Measurements from ENCODE around the gene TRAK1. TPM values are rescaled to one million over a fixed set of nuclear protein-coding genes. Genes with fewer than 3 reads are reported as not detected.

Gene TRAK1
- total and polyA plus RNA-seq, 2 donors (not counting 1 experiment from before 2014, with no cell fraction given): 71.3 to 129 TPM

DNA sequence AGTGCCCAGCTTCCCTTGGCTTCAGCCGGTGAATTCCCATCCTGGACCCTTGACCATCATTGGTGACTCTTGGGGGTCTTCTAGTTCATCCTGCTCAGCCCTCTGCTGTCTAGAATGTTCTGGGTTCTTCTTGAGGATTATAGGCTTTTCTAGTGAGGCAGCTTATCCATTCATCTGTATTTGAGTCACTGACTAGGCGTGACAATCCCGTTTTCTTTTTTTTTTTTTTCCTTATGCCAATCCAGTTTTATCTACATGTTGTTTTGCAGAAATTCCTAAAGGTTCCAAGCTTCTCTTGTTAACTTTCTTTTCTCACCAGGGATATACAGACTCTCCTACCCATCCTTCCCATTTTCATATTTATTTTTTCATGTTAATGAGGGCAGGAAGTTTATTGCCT, 6.6 kb upstream of the TRAK1 start:
- peaks cover 99% of the 10 kb centered on the region for H3K79me2 ChIP-seq (ENCODE audit: control insufficient read depth, insufficient read depth, low read length)
- ATAC-seq (ENCODE audit: low read depth): no peak
- ChIA-PET POLR2A (no interaction called here), CTCF (interaction anchor here (1.5 to 8.8 kb wide), 2 partner anchors 15 to 122 kb away, joined by 5 to 66 read pairs; partner anchors contain the start of gene ULK4)
- Mint-ChIP-seq H3K4me1 (peaks cover 82% of the 10 kb centered on the region), H3K4me3 (no peak overlapping the region), H3K27ac (no peak overlapping the region), H3K27me3 (no peaks in the 10 kb centered on the region), H3K9me3 (ENCODE audit: insufficient read depth) (no peaks in the 10 kb centered on the region)
- no peaks in the 10 kb centered on the region for H3K9me3 ChIP-seq (ENCODE audit: control extremely low read depth in 1 of 3, control insufficient read depth in 2 of 3, insufficient read depth in 1 of 3, low read length in 2 of 3)
- H3K9ac ChIP-seq (ENCODE audit: low read length): no peak overlapping the region
- H4K20me1 ChIP-seq (ENCODE audit: control insufficient read depth, insufficient read depth, low read length, poor library complexity, severe bottlenecking): peaks cover 47% of the 10 kb centered on the region
- H2AFZ ChIP-seq (ENCODE audit: insufficient read depth, low read depth, low read length, poor library complexity, severe bottlenecking): no peak overlapping the region
- peaks cover 49 to 63% of the 10 kb centered on the region in 2 donors for H3K4me1 ChIP-seq (ENCODE audit: control insufficient read depth in 2 of 2, insufficient read depth in 2 of 2, low read length in 2 of 2)
- intact Hi-C loops (cut with micrococcal nuclease): loop anchor here (5.0 kb wide), 2 partner anchors 37 to 122 kb away; partner anchors contain the start of gene ULK4
- no peak overlapping the region for H3K4me3 ChIP-seq (ENCODE audit: control extremely low read depth in 1 of 5, extremely low read depth in 1 of 5, insufficient read depth in 1 of 5, low read depth in 2 of 5, low read length in 4 of 5)
- TF ChIP-seq, protein P1, sequence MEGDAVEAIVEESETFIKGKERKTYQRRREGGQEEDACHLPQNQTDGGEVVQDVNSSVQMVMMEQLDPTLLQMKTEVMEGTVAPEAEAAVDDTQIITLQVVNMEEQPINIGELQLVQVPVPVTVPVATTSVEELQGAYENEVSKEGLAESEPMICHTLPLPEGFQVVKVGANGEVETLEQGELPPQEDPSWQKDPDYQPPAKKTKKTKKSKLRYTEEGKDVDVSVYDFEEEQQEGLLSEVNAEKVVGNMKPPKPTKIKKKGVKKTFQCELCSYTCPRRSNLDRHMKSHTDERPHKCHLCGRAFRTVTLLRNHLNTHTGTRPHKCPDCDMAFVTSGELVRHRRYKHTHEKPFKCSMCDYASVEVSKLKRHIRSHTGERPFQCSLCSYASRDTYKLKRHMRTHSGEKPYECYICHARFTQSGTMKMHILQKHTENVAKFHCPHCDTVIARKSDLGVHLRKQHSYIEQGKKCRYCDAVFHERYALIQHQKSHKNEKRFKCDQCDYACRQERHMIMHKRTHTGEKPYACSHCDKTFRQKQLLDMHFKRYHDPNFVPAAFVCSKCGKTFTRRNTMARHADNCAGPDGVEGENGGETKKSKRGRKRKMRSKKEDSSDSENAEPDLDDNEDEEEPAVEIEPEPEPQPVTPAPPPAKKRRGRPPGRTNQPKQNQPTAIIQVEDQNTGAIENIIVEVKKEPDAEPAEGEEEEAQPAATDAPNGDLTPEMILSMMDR (IDR thresholded peaks at IDR 0.05): no peak
- no peak for TF ChIP-seq EZH2 (IDR thresholded peaks at IDR 0.05; ENCODE audit: borderline replicate concordance, insufficient read depth, low read depth, low read length, poor library complexity, severe bottlenecking)
- no peak for DNase-seq
- no peaks in the 10 kb centered on the region for H3K27me3 ChIP-seq (replicated peaks in 1 of 4; ENCODE audit: control extremely low read depth in 1 of 4, control insufficient read depth in 3 of 4, insufficient read depth in 4 of 4, low read length in 3 of 4)
- H3K4me2 ChIP-seq (replicated peaks; ENCODE audit: low read depth, low read length, poor library complexity, severe bottlenecking): peak overlapping the region; percentile 9
- H3K27ac ChIP-seq (ENCODE audit: low read length in 2 of 2): peak overlapping the region in 1 of 2 donors; percentile 20
- WGBS (ENCODE audit: insufficient coverage): 100% methylated on average over 3 of the region's 3 CpGs
- H3K36me3 ChIP-seq (replicated peaks in 1 of 2; ENCODE audit: control extremely low read depth in 1 of 2, control insufficient read depth in 1 of 2, extremely low read depth in 1 of 2, insufficient read depth in 2 of 2, low read length in 1 of 2): peaks cover 7 to 27% of the 10 kb centered on the region in 2 experiments

DNA sequence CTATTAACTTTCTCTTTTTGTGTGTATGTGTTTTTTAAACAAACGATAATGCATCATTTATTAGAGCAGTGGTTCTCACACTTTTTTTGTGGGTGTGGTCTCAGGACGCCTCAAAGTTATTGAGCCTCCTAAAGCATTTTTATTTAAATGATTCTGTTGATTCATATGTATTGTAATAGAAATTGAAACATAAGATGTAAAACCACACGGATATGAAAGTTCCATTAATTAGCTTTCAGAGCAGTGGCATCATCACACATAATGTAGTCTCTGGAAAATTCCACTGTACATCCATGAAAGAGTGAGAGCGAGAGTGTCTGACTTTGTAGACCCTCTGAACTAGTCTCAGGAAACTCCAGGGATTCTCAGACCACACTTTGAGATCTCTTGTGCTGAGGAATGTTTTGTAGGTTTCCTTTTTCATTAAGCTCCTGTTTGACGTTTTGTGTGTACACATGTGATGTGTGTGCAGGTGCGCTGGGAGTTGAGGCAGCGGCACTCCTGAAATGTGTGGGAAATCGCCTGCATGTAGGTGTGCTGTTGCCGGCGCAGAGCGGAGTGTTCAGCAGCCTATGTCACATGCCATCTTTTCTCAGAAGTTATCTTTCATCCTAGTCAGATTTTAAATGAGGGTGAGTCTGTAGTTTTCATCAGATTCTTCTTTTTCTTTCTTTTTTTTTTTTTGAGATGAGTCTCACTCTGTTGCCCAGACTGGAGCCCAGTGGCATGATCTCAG, 5.3 kb upstream of the TRAK1 start:
- H3K27ac ChIP-seq (ENCODE audit: low read length in 2 of 2): no peak overlapping the region
- H3K79me2 ChIP-seq (ENCODE audit: control insufficient read depth, insufficient read depth, low read length): peaks cover 100% of the 10 kb centered on the region

More for the DNA sequence above, 5.3 kb upstream of the TRAK1 start:
- Mint-ChIP-seq H3K4me3 (peak overlapping the region; percentile 32), H3K9me3 (ENCODE audit: insufficient read depth) (no peaks in the 10 kb centered on the region), H3K27ac (peak overlapping the region; percentile 50), H3K4me1 (peaks cover 80% of the 10 kb centered on the region), H3K27me3 (no peaks in the 10 kb centered on the region)
- WGBS (ENCODE audit: insufficient coverage): 93% methylated on average over 3 of the region's 11 CpGs
- ChIA-PET POLR2A (no interaction called here), CTCF (interaction anchor here (1.6 to 8.8 kb wide), 2 partner anchors 14 to 105 kb away, joined by 4 to 66 read pairs; no protein-coding TSS in a partner anchor)
- TF ChIP-seq, protein P1 (IDR thresholded peaks at IDR 0.05): no peak
- TF ChIP-seq EZH2 (IDR thresholded peaks at IDR 0.05; ENCODE audit: borderline replicate concordance, insufficient read depth, low read depth, low read length, poor library complexity, severe bottlenecking): no peak
- DNase-seq (no peak), ATAC-seq (ENCODE audit: low read depth) (no peak)
- Histone ChIP-seq H3K9ac (ENCODE audit: low read length) (no peak overlapping the region), H3K4me2 (replicated peaks; ENCODE audit: low read depth, low read length, poor library complexity, severe bottlenecking) (no peak overlapping the region), H3K9me3 (ENCODE audit: control extremely low read depth in 1 of 3, control insufficient read depth in 2 of 3, insufficient read depth in 1 of 3, low read length in 2 of 3) (no peaks in the 10 kb centered on the region), H4K20me1 (ENCODE audit: control insufficient read depth, insufficient read depth, low read length, poor library complexity, severe bottlenecking) (peaks cover 58% of the 10 kb centered on the region), H3K36me3 (replicated peaks in 1 of 2; ENCODE audit: control extremely low read depth in 1 of 2, control insufficient read depth in 1 of 2, extremely low read depth in 1 of 2, insufficient read depth in 2 of 2, low read length in 1 of 2) (peaks cover 7 to 38% of the 10 kb centered on the region in 2 experiments), H3K4me3 (ENCODE audit: control extremely low read depth in 1 of 5, extremely low read depth in 1 of 5, insufficient read depth in 1 of 5, low read depth in 2 of 5, low read length in 4 of 5) (no peak overlapping the region), H2AFZ (ENCODE audit: insufficient read depth, low read depth, low read length, poor library complexity, severe bottlenecking) (no peak overlapping the region), H3K4me1 (ENCODE audit: control insufficient read depth in 2 of 2, insufficient read depth in 2 of 2, low read length in 2 of 2) (peaks cover 37 to 51% of the 10 kb centered on the region in 2 donors), H3K27me3 (replicated peaks in 1 of 4; ENCODE audit: control extremely low read depth in 1 of 4, control insufficient read depth in 3 of 4, insufficient read depth in 4 of 4, low read length in 3 of 4) (no peaks in the 10 kb centered on the region)
- intact Hi-C loops (cut with micrococcal nuclease): no loop called here

Measured in B cell (primary cell).